ENCODE measurements around the gene FAM118A. TPM values are rescaled to one million over a fixed set of nuclear protein-coding genes. Genes with fewer than 3 reads are reported as not detected.

FAM118A gene
- total RNA-seq, 2 experiments from 2014 or later: 159 to 161 TPM

DNA sequence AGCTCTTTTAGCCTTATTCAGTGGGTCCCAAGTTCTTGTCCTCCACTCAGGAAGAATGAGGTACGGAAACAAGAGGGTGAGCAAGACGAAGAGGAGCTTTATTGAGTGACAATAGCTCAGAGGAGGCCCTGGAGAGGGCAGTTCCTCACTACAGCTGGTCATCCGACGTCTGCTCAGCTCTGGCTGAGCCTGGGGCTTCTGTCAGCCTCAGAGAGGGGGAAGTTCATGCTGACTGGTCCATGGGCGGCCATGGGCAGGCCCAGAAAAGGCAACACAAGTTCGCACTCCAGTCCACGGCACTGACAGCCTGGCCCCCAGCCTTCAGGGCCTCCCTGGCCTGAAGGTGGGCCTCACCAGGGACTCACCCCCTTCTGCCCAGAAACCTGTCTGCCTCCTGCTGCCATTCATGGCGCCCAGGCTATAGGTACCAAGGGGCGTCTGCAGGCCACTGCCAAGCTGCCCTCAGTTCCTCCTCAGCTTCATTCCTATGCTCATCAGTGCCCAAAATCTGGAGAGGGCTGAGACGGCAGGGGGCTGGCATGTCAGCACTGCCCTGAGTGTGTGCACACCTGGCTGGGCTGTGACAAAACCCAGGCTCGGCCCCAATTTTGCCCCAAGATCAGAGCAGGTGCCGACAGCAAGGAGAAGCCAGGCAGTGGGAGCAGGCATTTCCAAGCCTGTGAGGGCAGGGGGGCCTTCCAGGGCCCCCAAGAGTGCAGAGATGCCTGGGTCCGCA, 47.4 kb upstream of the FAM118A start:
- DNase-seq: peak in 2 of 14 experiments; percentile 35 to 48
- H3K4me3 Mint-ChIP-seq: no peak overlapping the region
- TF ChIP-seq CTCF (IDR thresholded peaks at IDR 0.05): no peak
- ChIA-PET CTCF (no interaction called here), POLR2A (no interaction called here)
- ATAC-seq (ENCODE audit: poor library complexity): no peak
- Histone ChIP-seq H3K36me3 (ENCODE audit: insufficient read depth, low read length) (no peaks in the 10 kb centered on the region), H3K9me3 (ENCODE audit: control insufficient read depth in 1 of 2, insufficient read depth in 1 of 2, low read length in 2 of 2) (no peaks in the 10 kb centered on the region), H3K27ac (ENCODE audit: low read depth in 1 of 2, low read length in 2 of 2) (no peak overlapping the region), H3K4me1 (ENCODE audit: insufficient read depth, low read length) (peaks cover 7% of the 10 kb centered on the region), H3K27me3 (ENCODE audit: control insufficient read depth in 1 of 2, insufficient read depth in 2 of 2, low read length in 2 of 2) (peaks cover 0 to 8% of the 10 kb centered on the region in 2 experiments), H3K4me3 (ENCODE audit: low read length) (no peak overlapping the region)
- peaks cover 20% of the 10 kb centered on the region for H3K27me3 Mint-ChIP-seq
- H3K9me3 Mint-ChIP-seq: no peaks in the 10 kb centered on the region
- no peak overlapping the region for H3K27ac Mint-ChIP-seq
- no peaks in the 10 kb centered on the region for H3K36me3 Mint-ChIP-seq (ENCODE audit: low read depth)
- peaks cover 4% of the 10 kb centered on the region for H3K4me1 Mint-ChIP-seq (ENCODE audit: low read depth)
- intact Hi-C loops (cut with DNase I, micrococcal nuclease): no loop called here

- peaks cover 20% of the 10 kb centered on the region for H3K27me3 Mint-ChIP-seq
- H3K4me3 ChIP-seq (ENCODE audit: low read length): no peak overlapping the region
- no peaks in the 10 kb centered on the region for H3K9me3 Mint-ChIP-seq
- DNase-seq (no peak), ATAC-seq (ENCODE audit: poor library complexity) (no peak)
- no peak for TF ChIP-seq CTCF (IDR thresholded peaks at IDR 0.05)
- H3K27ac ChIP-seq (ENCODE audit: low read depth in 1 of 2, low read length in 2 of 2): no peak overlapping the region
- H3K36me3 ChIP-seq (ENCODE audit: insufficient read depth, low read length): no peaks in the 10 kb centered on the region
- H3K27ac Mint-ChIP-seq: no peak overlapping the region
- ChIA-PET POLR2A (no interaction called here), CTCF (no interaction called here)
- peaks cover 0 to 9% of the 10 kb centered on the region in 2 experiments for H3K27me3 ChIP-seq (ENCODE audit: control insufficient read depth in 1 of 2, insufficient read depth in 2 of 2, low read length in 2 of 2)
- no peaks in the 10 kb centered on the region for H3K9me3 ChIP-seq (ENCODE audit: control insufficient read depth in 1 of 2, insufficient read depth in 1 of 2, low read length in 2 of 2)
- peaks cover 9% of the 10 kb centered on the region for H3K4me1 ChIP-seq (ENCODE audit: insufficient read depth, low read length)
- H3K4me3 Mint-ChIP-seq: no peak overlapping the region
- intact Hi-C loops (cut with DNase I, micrococcal nuclease): no loop called here
- peaks cover 4% of the 10 kb centered on the region for H3K4me1 Mint-ChIP-seq (ENCODE audit: low read depth)
- no peaks in the 10 kb centered on the region for H3K36me3 Mint-ChIP-seq (ENCODE audit: low read depth)
Measured at GRCh38 chr22:45262931-45263462, 46.7 kb upstream of the FAM118A start.

- no peaks in the 10 kb centered on the region for H3K36me3 ChIP-seq (ENCODE audit: insufficient read depth, low read length)
- no peak overlapping the region for H3K4me3 Mint-ChIP-seq
- CTCF ChIA-PET: no interaction called here
- H3K36me3 Mint-ChIP-seq (ENCODE audit: low read depth): no peaks in the 10 kb centered on the region
- peaks cover 14% of the 10 kb centered on the region for H3K4me1 ChIP-seq (ENCODE audit: insufficient read depth, low read length)
- peaks cover 20% of the 10 kb centered on the region for H3K27me3 Mint-ChIP-seq
- no peak for TF ChIP-seq CTCF (IDR thresholded peaks at IDR 0.05)
- peaks cover 6% of the 10 kb centered on the region for H3K4me1 Mint-ChIP-seq (ENCODE audit: low read depth)
- H3K9me3 ChIP-seq (ENCODE audit: control insufficient read depth in 1 of 2, insufficient read depth in 1 of 2, low read length in 2 of 2): no peaks in the 10 kb centered on the region
- no peak overlapping the region for H3K27ac Mint-ChIP-seq
- intact Hi-C loops (cut with DNase I, micrococcal nuclease): no loop called here
- H3K27me3 ChIP-seq (ENCODE audit: control insufficient read depth in 1 of 2, insufficient read depth in 2 of 2, low read length in 2 of 2): peaks cover 0 to 9% of the 10 kb centered on the region in 2 experiments
- H3K4me3 ChIP-seq (ENCODE audit: low read length): no peak overlapping the region
- ATAC-seq (ENCODE audit: poor library complexity): no peak
- POLR2A ChIA-PET: no interaction called here
- no peak overlapping the region for H3K27ac ChIP-seq (ENCODE audit: low read depth in 1 of 2, low read length in 2 of 2)
- no peaks in the 10 kb centered on the region for H3K9me3 Mint-ChIP-seq
- DNase-seq: peak in 2 of 14 experiments; percentile 41 to 48
Measured at GRCh38 chr22:45263463-45264269, 46.1 kb upstream of the FAM118A start.

Measured in CD4-positive, alpha-beta T cell (primary cell).